ENCODE results near the gene CD93. TPM values are rescaled to one million over a fixed set of nuclear protein-coding genes. Genes with fewer than 3 reads are reported as not detected.

CD93 gene
- total RNA-seq, 2 experiments from 2014 or later: 0.73 to 0.82 TPM

DNA sequence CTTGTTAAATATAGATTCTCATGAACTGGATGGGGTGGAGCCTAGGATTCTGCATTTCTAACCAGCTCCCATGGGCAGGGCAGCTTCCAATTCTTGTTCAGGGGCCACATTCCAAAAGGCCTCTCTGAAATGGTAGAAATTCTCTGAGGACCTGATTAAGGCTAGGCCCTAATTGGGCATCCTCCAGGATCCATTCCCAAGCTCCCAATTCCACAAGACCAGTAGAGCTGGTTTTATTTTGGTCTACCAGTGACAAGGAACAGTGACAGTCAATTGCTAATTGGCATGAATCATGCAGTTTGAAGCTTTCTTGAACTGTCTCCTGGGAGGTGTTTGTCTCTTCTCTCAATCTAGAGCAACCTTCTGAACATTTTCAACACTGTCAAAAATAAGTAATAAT, 39.7 kb downstream of the CD93 start:
- no peak overlapping the region for H3K4me3 Mint-ChIP-seq
- H3K27ac Mint-ChIP-seq: no peak overlapping the region
- ChIA-PET POLR2A (no interaction called here), CTCF (no interaction called here)
- peaks cover 46% of the 10 kb centered on the region for H3K27me3 Mint-ChIP-seq (ENCODE audit: low read depth)
- DNase-seq (no peak), ATAC-seq (no peak)
- H3K4me1 Mint-ChIP-seq (ENCODE audit: low read depth): peaks cover 6% of the 10 kb centered on the region
- H3K9me3 Mint-ChIP-seq (ENCODE audit: insufficient read depth): no peaks in the 10 kb centered on the region
- peaks cover 2% of the 10 kb centered on the region for H3K36me3 Mint-ChIP-seq (ENCODE audit: low read depth)

DNA sequence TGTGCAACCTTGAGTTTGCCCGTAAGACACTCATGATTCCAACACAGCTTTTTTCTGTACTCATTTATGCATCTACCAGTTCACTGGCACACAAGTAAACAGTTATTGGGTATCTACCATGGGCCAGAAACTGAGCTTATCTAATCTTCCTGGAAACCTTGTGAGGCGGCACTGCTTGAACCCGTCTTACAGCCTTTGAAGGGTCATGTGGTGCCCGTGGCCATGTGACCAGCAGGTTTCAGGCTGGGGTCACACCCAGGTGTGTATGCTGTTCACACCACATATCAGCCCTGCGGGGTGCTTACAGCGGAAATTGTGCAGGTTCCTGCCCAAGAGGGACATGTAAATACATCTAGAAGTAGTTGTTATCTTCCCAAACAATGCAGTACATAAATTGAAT, 42.7 kb downstream of the CD93 start:
- H3K36me3 Mint-ChIP-seq (ENCODE audit: low read depth): peaks cover 2% of the 10 kb centered on the region
- DNase-seq: no peak
- H3K4me3 Mint-ChIP-seq: no peak overlapping the region
- ATAC-seq: no peak
- H3K27ac Mint-ChIP-seq: no peak overlapping the region
- peaks cover 27% of the 10 kb centered on the region for H3K27me3 Mint-ChIP-seq (ENCODE audit: low read depth)
- peaks cover 5% of the 10 kb centered on the region for H3K4me1 Mint-ChIP-seq (ENCODE audit: low read depth)
- POLR2A ChIA-PET: no interaction called here
- CTCF ChIA-PET: no interaction called here
- no peaks in the 10 kb centered on the region for H3K9me3 Mint-ChIP-seq (ENCODE audit: insufficient read depth)

DNA sequence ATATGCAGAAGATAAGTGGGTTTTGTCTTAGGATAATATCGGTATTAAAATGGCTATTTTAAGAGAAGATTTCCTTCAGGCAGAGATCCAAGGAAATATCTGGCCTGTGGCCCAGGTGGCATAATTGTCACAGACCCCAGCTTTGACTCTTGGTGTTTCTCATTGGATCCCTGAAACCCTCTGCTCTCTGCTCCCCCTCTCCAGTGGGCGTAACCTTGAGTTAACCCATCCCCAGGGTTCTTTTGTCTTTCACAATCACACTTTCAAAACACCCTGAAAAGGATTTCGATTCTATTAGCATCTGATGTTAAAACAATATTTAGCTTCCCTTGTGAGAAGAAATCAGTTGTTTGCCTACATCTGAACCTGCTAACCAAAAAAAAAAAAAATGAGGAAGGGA, 43.9 kb downstream of the CD93 start:
- ATAC-seq (no peak), DNase-seq (no peak)
- Mint-ChIP-seq H3K9me3 (ENCODE audit: insufficient read depth) (no peaks in the 10 kb centered on the region), H3K36me3 (ENCODE audit: low read depth) (peaks cover 2% of the 10 kb centered on the region), H3K4me3 (no peak overlapping the region), H3K27me3 (ENCODE audit: low read depth) (peaks cover 19% of the 10 kb centered on the region), H3K4me1 (ENCODE audit: low read depth) (peaks cover 2% of the 10 kb centered on the region), H3K27ac (no peak overlapping the region)
- ChIA-PET POLR2A (no interaction called here), CTCF (no interaction called here)

DNA sequence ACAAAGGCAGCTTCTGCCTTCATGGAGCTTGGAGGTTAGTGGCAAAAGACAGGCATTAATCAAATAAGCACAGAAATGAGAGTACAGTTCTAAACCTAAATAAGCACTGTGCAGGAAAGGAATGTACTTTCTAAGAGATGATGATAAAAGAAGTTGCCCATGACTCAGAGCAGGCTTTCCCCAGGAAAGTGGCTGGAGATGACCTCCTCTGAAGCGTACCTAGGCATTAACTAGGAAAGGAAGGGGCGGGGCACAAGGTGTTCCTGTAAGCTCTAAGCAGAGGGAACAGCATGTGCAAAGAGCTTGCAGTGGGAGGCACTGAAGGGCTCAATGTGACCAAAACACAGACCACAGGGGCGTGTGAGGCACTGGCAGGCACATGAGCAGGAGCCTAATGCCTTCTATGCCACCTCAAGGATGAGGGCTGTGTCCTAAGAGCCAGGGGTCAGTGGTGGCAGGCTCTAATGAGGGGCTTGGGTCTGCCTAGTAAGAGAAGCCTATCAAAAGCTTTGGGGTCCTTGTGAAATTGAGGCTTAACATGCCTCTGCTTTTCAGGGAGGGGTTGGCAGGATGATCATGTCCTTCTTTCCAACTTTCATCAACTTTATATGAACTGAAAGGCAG, 46.1 kb downstream of the CD93 start:
- Mint-ChIP-seq H3K36me3 (ENCODE audit: low read depth) (no peaks in the 10 kb centered on the region), H3K4me1 (ENCODE audit: low read depth) (no peaks in the 10 kb centered on the region), H3K9me3 (ENCODE audit: insufficient read depth) (no peaks in the 10 kb centered on the region), H3K4me3 (no peak overlapping the region), H3K27me3 (ENCODE audit: low read depth) (peaks cover 8% of the 10 kb centered on the region), H3K27ac (no peak overlapping the region)
- ChIA-PET CTCF (no interaction called here), POLR2A (no interaction called here)
- DNase-seq: no peak
- no peak for ATAC-seq

DNA sequence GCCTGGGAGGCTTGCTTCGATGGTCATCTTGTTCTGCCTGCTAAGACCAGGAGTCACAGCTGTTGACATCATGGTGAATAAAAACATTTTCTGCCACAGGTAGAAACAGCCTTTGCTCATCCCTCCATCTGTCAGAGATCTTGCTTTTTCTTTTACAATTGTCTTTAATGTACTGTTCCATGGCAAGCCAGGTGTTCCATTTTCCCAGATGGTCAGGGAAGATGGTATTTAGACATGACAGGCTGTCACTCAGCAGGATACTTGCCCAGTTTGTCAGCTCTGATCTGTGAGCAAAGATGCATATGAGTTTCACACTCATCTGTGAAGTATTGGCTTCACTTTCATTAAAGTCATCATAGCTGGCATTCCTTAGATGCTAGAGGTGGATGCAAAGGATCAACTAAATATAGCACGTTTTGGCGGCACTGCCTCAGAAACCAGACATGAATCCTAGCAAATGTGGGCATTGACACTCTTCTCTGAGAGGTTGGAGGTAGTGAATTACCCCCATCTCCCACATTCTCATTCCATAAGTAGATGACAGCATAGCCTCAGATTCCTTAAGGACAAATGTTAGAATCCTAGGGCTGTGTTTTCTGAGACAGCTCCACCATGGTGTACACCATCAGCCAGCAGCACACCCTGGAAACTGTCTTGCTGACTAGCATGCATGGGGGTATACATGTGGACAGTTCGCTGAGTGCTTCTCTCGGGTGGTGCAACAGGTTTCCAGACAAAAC, 46.8 kb downstream of the CD93 start:
- H3K27ac Mint-ChIP-seq: no peak overlapping the region
- no peaks in the 10 kb centered on the region for H3K9me3 Mint-ChIP-seq (ENCODE audit: insufficient read depth)
- no peak for DNase-seq
- CTCF ChIA-PET: no interaction called here
- H3K4me3 Mint-ChIP-seq: no peak overlapping the region
- peaks cover 7% of the 10 kb centered on the region for H3K27me3 Mint-ChIP-seq (ENCODE audit: low read depth)
- POLR2A ChIA-PET: no interaction called here
- H3K4me1 Mint-ChIP-seq (ENCODE audit: low read depth): no peaks in the 10 kb centered on the region
- H3K36me3 Mint-ChIP-seq (ENCODE audit: low read depth): no peaks in the 10 kb centered on the region
- ATAC-seq: no peak

DNA sequence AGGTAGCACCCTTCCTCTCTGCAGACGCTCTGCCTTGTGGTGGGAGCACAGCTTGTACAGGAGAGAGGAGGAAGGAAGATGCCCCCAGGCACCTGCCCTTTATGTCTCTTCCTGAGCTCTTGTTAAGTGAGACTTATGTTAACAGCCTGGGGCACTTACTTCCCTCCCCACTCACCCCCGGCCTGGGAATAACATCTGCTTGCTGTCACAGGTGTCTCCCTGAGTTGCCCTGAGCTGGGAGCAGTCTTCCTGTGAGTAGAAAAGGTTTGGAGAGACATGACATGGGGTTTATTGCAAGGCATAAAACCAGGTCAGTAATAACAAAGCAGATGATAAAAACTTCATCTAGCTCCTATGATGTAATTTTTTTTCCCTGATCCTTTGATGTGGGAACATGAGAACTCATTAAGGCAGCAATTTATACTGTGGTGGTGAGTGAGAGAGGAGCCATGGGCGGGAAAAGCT, 49.1 kb downstream of the CD93 start:
- Mint-ChIP-seq H3K9me3 (ENCODE audit: insufficient read depth) (no peaks in the 10 kb centered on the region), H3K4me3 (no peak overlapping the region), H3K27me3 (ENCODE audit: low read depth) (peaks cover 3% of the 10 kb centered on the region), H3K4me1 (ENCODE audit: low read depth) (no peaks in the 10 kb centered on the region), H3K27ac (no peak overlapping the region), H3K36me3 (ENCODE audit: low read depth) (no peaks in the 10 kb centered on the region)
- DNase-seq (no peak), ATAC-seq (no peak)
- CTCF ChIA-PET: no interaction called here
- POLR2A ChIA-PET: no interaction called here

DNA sequence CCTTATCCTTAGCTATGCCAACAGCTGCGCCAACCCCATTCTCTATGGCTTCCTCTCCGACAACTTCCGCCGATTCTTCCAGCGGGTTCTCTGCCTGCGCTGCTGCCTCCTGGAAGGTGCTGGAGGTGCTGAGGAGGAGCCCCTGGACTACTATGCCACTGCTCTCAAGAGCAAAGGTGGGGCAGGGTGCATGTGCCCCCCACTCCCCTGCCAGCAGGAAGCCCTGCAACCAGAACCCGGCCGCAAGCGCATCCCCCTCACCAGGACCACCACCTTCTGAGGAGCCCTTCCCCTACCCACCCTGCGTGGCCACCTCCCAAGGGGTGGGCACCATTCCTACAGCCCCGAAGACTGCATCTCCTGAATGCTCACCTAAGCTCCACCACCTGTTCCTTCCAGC, 49.8 kb downstream of the CD93 start:
- H3K9me3 Mint-ChIP-seq (ENCODE audit: insufficient read depth): no peaks in the 10 kb centered on the region

DNA sequence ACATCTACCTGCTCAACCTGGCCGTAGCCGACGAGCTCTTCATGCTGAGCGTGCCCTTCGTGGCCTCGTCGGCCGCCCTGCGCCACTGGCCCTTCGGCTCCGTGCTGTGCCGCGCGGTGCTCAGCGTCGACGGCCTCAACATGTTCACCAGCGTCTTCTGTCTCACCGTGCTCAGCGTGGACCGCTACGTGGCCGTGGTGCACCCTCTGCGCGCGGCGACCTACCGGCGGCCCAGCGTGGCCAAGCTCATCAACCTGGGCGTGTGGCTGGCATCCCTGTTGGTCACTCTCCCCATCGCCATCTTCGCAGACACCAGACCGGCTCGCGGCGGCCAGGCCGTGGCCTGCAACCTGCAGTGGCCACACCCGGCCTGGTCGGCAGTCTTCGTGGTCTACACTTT, 50.4 kb downstream of the CD93 start:
- CTCF ChIA-PET: no interaction called here
- H3K27ac Mint-ChIP-seq: no peak overlapping the region
- no peaks in the 10 kb centered on the region for H3K9me3 Mint-ChIP-seq (ENCODE audit: insufficient read depth)
- H3K4me3 Mint-ChIP-seq: no peak overlapping the region
- H3K36me3 Mint-ChIP-seq (ENCODE audit: low read depth): no peaks in the 10 kb centered on the region
- POLR2A ChIA-PET: no interaction called here
- peaks cover 5% of the 10 kb centered on the region for H3K27me3 Mint-ChIP-seq (ENCODE audit: low read depth)
- ATAC-seq (no peak), DNase-seq (no peak)
- H3K4me1 Mint-ChIP-seq (ENCODE audit: low read depth): no peaks in the 10 kb centered on the region

More for the DNA sequence above, 49.8 kb downstream of the CD93 start:
- ATAC-seq: no peak
- H3K4me3 Mint-ChIP-seq: no peak overlapping the region
- peaks cover 3% of the 10 kb centered on the region for H3K27me3 Mint-ChIP-seq (ENCODE audit: low read depth)
- H3K27ac Mint-ChIP-seq: no peak overlapping the region
- DNase-seq: no peak
- POLR2A ChIA-PET: no interaction called here
- CTCF ChIA-PET: no interaction called here
- no peaks in the 10 kb centered on the region for H3K4me1 Mint-ChIP-seq (ENCODE audit: low read depth)
- no peaks in the 10 kb centered on the region for H3K36me3 Mint-ChIP-seq (ENCODE audit: low read depth)

DNA sequence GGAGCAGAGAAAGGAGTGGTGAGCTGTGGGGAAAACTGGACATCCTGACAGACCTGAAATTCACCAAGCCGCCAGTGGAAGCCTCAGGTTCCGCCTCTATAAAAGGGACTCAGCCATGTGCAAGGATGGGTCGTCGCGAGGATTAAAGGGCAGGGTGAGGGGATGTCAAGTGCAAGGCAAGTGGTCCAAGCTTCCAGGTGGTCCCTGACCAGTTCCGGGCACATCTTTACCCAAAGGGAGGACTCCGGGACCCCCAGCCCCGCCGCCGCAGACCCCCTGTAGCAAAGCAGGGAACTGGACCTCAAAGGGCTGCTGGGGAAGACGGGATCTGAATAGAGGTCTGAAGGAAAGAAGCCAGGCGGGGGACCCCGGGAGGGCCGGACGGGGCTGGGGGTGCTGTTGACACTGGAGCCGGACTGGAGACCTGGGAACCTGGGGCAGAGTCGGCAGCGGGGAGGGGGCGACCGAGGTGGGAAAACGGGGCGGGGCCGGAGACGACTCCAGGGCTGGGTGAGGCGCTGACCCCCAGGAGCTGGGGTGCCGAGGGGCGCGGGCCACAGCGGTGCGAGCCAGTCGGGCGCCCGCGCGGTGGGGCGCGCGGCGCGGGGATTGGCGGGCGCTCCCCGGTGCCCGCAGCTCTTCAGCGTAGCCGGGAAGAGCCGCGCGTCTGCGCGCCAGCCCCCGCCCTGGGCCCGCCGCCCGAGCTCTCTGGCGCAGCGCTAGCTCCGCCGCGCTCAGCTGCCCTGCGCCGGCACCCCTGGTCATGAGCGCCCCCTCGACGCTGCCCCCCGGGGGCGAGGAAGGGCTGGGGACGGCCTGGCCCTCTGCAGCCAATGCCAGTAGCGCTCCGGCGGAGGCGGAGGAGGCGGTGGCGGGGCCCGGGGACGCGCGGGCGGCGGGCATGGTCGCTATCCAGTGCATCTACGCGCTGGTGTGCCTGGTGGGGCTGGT, 51.1 kb downstream of the CD93 start, which contains the start of gene SSTR4:
SSTR4 (plus strand) TSS at position 592 of the 951 bp plus-strand sequence; CDS start at position 764, 172 bp downstream.
- DNase-seq: no peak
- H3K9me3 Mint-ChIP-seq (ENCODE audit: insufficient read depth): no peaks in the 10 kb centered on the region
- no peaks in the 10 kb centered on the region for H3K36me3 Mint-ChIP-seq (ENCODE audit: low read depth)
- H3K27me3 Mint-ChIP-seq (ENCODE audit: low read depth): peaks cover 5% of the 10 kb centered on the region
- ChIA-PET CTCF (no interaction called here), POLR2A (no interaction called here)
- no peak for ATAC-seq
- H3K4me1 Mint-ChIP-seq (ENCODE audit: low read depth): no peaks in the 10 kb centered on the region
- no peak within 1 kb of the TSS for H3K27ac Mint-ChIP-seq
- H3K4me3 Mint-ChIP-seq: no peak within 1 kb of the TSS

DNA sequence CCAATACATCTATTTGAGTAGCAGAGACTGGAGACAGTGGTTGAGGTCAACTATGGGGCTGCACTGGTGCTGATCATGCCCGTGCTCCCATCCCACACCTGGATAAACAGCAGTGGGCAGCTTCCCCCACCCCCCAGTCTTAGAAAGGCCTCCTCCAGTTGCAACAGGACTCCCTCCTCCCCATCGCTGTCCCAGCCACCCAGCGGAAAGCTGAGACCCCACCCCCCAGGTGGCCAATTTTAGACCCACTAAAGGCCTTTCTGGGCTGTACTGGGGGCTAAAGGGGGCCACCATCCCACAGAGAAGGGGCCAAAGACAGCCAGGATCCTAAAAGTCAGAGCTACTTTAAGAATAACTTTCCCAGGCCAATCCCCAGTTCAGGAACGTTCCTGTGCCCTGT, 52.2 kb downstream of the CD93 start:
- no peaks in the 10 kb centered on the region for H3K36me3 Mint-ChIP-seq (ENCODE audit: low read depth)
- no peak overlapping the region for H3K27ac Mint-ChIP-seq
- ChIA-PET POLR2A (no interaction called here), CTCF (no interaction called here)
- ATAC-seq: no peak
- no peaks in the 10 kb centered on the region for H3K9me3 Mint-ChIP-seq (ENCODE audit: insufficient read depth)
- H3K4me3 Mint-ChIP-seq: no peak overlapping the region
- no peak for DNase-seq
- peaks cover 5% of the 10 kb centered on the region for H3K27me3 Mint-ChIP-seq (ENCODE audit: low read depth)
- no peaks in the 10 kb centered on the region for H3K4me1 Mint-ChIP-seq (ENCODE audit: low read depth)

DNA sequence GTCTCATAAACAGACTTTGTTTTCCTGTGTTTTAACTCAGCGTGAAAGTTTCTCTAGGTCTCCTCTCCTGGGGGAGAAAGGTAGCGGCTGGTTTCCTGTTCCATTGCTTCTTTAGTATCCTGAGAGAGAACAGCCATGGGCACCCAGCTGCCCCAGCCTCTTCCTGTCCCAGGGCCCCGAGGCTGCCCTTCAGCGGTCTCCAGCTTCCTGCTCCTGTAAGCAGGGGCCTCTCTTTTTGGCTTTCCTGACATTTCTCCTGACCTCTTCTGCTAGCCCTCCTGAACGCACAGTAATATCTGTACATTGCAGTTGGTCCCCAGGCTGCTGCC, 53.4 kb downstream of the CD93 start:
- ChIA-PET POLR2A (no interaction called here), CTCF (no interaction called here)
- Mint-ChIP-seq H3K4me3 (no peak overlapping the region), H3K27ac (no peak overlapping the region), H3K36me3 (ENCODE audit: low read depth) (no peaks in the 10 kb centered on the region), H3K27me3 (ENCODE audit: low read depth) (peaks cover 5% of the 10 kb centered on the region), H3K9me3 (ENCODE audit: insufficient read depth) (no peaks in the 10 kb centered on the region), H3K4me1 (ENCODE audit: low read depth) (no peaks in the 10 kb centered on the region)
- DNase-seq (no peak), ATAC-seq (no peak)

DNA sequence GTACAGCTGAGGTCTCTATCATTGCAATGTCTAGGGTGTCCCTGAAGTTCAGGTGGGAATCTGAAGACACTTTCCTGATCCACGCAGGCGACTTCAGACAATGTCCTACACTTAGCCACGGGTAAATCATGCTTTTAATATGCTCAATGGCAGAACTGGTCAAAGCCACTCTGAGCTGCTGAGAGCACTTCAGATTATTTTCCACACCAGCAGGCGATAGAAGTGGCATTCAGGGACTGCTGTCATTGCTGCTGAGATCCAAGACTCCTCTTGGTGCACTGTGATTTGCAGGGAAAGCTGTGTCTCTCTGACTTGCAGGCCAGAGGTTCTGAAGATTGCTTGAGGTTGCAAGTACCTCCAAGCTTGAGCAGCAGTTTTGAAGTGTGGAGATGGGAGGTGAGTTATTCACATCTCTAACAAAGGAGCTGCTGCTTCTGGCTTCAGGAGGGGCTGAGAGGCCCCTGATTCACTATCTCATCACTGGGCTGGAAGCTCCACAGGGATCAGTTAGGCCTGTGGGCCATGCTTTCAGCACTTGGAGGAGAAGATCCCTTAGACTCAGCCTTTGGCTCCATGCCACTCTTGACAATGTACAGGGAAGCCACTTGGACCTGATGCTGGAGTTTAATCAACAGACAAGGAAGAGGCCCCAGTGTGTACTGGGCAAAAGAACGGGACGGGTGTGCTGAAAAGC, 53.9 kb downstream of the CD93 start:
- ChIA-PET POLR2A (no interaction called here), CTCF (no interaction called here)
- no peak for ATAC-seq
- peaks cover 5% of the 10 kb centered on the region for H3K27me3 Mint-ChIP-seq (ENCODE audit: low read depth)
- no peak for DNase-seq
- no peaks in the 10 kb centered on the region for H3K36me3 Mint-ChIP-seq (ENCODE audit: low read depth)
- H3K27ac Mint-ChIP-seq: no peak overlapping the region
- H3K9me3 Mint-ChIP-seq (ENCODE audit: insufficient read depth): no peaks in the 10 kb centered on the region
- H3K4me1 Mint-ChIP-seq (ENCODE audit: low read depth): no peaks in the 10 kb centered on the region
- H3K4me3 Mint-ChIP-seq: no peak overlapping the region
